A673 (cell line): Measurements from ENCODE around the gene CYTH2.

ENCODE experiments used
- EZH2 ChIP-seq: fragments of 200-600 bp; sonication (generic); IDR thresholded peaks from 2 replicates; pipeline ENCODE4 v1.6.1; 2017; ENCODE audit warnings: borderline replicate concordance, low read depth, mild to moderate bottlenecking, mixed read lengths, antibody characterized with exemption, low read length; ENCODE audit not compliant: poor library complexity, severe bottlenecking
- TF ChIP-seq, protein P1 (sequence below): fragments of 300-800, 200-600 bp; sonication (generic); conservative IDR thresholded peaks from 2 replicates; pipeline ENCODE4 v1.5.1; 2017; ENCODE audit warnings: low read depth, mild to moderate bottlenecking, antibody characterized with exemption, low read length, moderate library complexity, mixed read lengths

DNA sequence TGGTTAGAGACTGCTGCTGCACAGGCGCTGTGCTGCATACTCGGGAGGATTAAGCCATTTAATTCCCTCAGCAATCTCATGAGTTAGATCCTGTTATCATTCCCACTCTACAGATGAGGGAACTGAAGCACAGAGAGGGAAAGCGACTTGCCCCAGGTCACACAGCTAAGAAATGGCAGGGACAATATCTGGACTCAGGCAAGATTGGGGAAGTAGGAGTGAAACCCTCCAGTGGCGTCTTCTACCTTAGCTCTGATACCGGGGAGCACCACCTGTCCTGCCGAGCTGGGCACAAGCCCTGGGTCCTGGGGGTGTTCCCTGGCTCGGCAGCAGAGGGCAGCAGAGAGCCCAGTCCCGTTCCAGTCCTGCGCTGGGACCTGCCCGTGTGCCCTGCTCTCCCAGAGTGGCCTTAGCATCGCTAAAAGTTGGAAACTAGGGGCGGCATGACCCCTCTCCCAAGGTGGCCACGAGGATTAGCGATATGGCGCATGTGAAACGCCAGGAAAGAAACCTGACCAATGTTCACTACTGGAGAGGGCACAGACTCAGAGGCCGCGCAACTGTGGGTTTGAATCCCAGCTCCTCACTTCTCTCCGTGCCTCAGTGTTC lies 20.5 kb downstream of the CYTH2 start:
- TF ChIP-seq EZH2, result no peak
- TF ChIP-seq, protein P1, sequence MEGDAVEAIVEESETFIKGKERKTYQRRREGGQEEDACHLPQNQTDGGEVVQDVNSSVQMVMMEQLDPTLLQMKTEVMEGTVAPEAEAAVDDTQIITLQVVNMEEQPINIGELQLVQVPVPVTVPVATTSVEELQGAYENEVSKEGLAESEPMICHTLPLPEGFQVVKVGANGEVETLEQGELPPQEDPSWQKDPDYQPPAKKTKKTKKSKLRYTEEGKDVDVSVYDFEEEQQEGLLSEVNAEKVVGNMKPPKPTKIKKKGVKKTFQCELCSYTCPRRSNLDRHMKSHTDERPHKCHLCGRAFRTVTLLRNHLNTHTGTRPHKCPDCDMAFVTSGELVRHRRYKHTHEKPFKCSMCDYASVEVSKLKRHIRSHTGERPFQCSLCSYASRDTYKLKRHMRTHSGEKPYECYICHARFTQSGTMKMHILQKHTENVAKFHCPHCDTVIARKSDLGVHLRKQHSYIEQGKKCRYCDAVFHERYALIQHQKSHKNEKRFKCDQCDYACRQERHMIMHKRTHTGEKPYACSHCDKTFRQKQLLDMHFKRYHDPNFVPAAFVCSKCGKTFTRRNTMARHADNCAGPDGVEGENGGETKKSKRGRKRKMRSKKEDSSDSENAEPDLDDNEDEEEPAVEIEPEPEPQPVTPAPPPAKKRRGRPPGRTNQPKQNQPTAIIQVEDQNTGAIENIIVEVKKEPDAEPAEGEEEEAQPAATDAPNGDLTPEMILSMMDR, result peak; percentile 97
